CD4-positive, alpha-beta T cell (primary cell): ENCODE results near the gene LSM10. TPM values are rescaled to one million over a fixed set of nuclear protein-coding genes. Genes with fewer than 3 reads are reported as not detected.

ENCODE experiments used
- ATAC-seq: fragments of 200-7000 bp; cut with Tn5 transposase; one replicate; pipeline ENCODE4 v1.10.0; 2022; ENCODE audit warnings: mild to moderate bottlenecking; ENCODE audit not compliant: poor library complexity
- CTCF ChIA-PET: fragments of 350-600 bp; sonication (Branson Sonifier 250); formaldehyde crosslinking; loops from one replicate; lab custom pipeline; 2021; ENCODE audit warnings: antibody characterized with exemption, inconsistent platforms; lab: Charles Lee
- POLR2A ChIA-PET: fragments of 350-600 bp; sonication (Branson Sonifier 250); formaldehyde crosslinking; loops from one replicate; lab custom pipeline; 2021; ENCODE audit warnings: antibody characterized with exemption, inconsistent platforms; lab: Charles Lee
- DNase-seq, 14 experiments: peaks; one replicate each; pipeline ENCODE4 v3.0.0-alpha.2; 2013 to 2020; ENCODE audit warnings: mixed read lengths in 2 of 14
- H3K27ac ChIP-seq, 2 donors: one replicate each; pipeline versions ENCODE4 v1.5.1 to v1.7.0; 2013; ENCODE audit warnings: low read length in 2 of 2, low read depth in 1 of 2, mild to moderate bottlenecking in 1 of 2
- H3K27me3 ChIP-seq, 2 experiments: 1 replicate in 1 of 2; 2 replicates in 1 of 2; pipeline versions ENCODE4 v1.6.1 to v1.7.0; 2013; ENCODE audit warnings: low read length in 2 of 2, control low read depth in 1 of 2, mild to moderate bottlenecking in 1 of 2, moderate library complexity in 1 of 2; ENCODE audit not compliant: insufficient read depth in 2 of 2, control insufficient read depth in 1 of 2
- H3K36me3 ChIP-seq: one replicate; pipeline ENCODE4 v1.6.1; 2013; ENCODE audit warnings: low read length, control low read depth; ENCODE audit not compliant: insufficient read depth
- H3K4me1 ChIP-seq: one replicate; pipeline ENCODE4 v1.6.1; 2013; ENCODE audit warnings: low read length, control low read depth; ENCODE audit not compliant: insufficient read depth
- H3K4me3 ChIP-seq: one replicate; pipeline ENCODE4 v1.5.1; 2013; ENCODE audit warnings: mild to moderate bottlenecking, low read length, moderate library complexity
- H3K9me3 ChIP-seq, 2 experiments: 1 replicate in 1 of 2; 2 replicates in 1 of 2; pipeline versions ENCODE4 v1.6.1 to v1.7.0; 2013; ENCODE audit warnings: low read length in 2 of 2, mild to moderate bottlenecking in 2 of 2, control low read depth in 1 of 2, moderate library complexity in 1 of 2; ENCODE audit not compliant: control insufficient read depth in 1 of 2, insufficient read depth in 1 of 2
- H3K27ac Mint-ChIP-seq: one replicate; pipeline ENCODE4 v1.8.0; 2020; ENCODE audit warnings: mixed read lengths
- H3K27me3 Mint-ChIP-seq: one replicate; pipeline ENCODE4 v1.8.0; 2021; ENCODE audit warnings: mixed read lengths
- H3K36me3 Mint-ChIP-seq: one replicate; pipeline ENCODE4 v1.8.0; 2021; ENCODE audit warnings: low read depth, mixed read lengths
- H3K4me1 Mint-ChIP-seq: one replicate; pipeline ENCODE4 v1.8.0; 2021; ENCODE audit warnings: low read depth, mixed read lengths
- H3K4me3 Mint-ChIP-seq: one replicate; pipeline ENCODE4 v1.8.0; 2020; ENCODE audit warnings: mild to moderate bottlenecking, mixed read lengths
- H3K9me3 Mint-ChIP-seq: one replicate; pipeline ENCODE4 v1.8.0; 2020; ENCODE audit warnings: mixed read lengths
- intact Hi-C, 2 experiments: fragments of 100-400 bp; cut with DNase I in 1 of 2; cut with micrococcal nuclease in 1 of 2; formaldehyde crosslinking; loops; one replicate each; pipeline versions ENCODE4 v1.15.1 to v1.9.0; 2023 to 2025; cut with DNase I, micrococcal nuclease
- total RNA-seq, 174 experiments: library from RNA in 2 of 174; stranded (reverse) in 2 of 174; gene quantifications; one replicate each; pipeline ENCODE4 v1.2.3 and lab custom pipeline; 2021 to 2026
- TF ChIP-seq, protein P1 (sequence below): fragments of 200-600 bp; IDR thresholded peaks from one replicate; pipeline ENCODE4 v1.8.0; 2022; ENCODE audit warnings: antibody characterized with exemption, mild to moderate bottlenecking

LSM10 gene
- total RNA-seq, 2 experiments from 2014 or later, result 25.6 to 26.0 TPM

- Histone ChIP-seq H3K27ac (no peak overlapping the region), H3K27me3 (no peaks in the 10 kb centered on the region), H3K36me3 (no peaks in the 10 kb centered on the region), H3K4me1 (no peaks in the 10 kb centered on the region), H3K4me3 (no peak overlapping the region), H3K9me3 (no peaks in the 10 kb centered on the region)
- no peaks in the 10 kb centered on the region for H3K9me3 Mint-ChIP-seq
- CTCF ChIA-PET, result no interaction called here
- POLR2A ChIA-PET, result no interaction called here
- H3K27ac Mint-ChIP-seq, result no peak overlapping the region
- no peaks in the 10 kb centered on the region for H3K36me3 Mint-ChIP-seq
- ATAC-seq (no peak), DNase-seq (no peak)
- intact Hi-C loops, result no loop called here
- no peaks in the 10 kb centered on the region for H3K27me3 Mint-ChIP-seq
- TF ChIP-seq, protein P1, sequence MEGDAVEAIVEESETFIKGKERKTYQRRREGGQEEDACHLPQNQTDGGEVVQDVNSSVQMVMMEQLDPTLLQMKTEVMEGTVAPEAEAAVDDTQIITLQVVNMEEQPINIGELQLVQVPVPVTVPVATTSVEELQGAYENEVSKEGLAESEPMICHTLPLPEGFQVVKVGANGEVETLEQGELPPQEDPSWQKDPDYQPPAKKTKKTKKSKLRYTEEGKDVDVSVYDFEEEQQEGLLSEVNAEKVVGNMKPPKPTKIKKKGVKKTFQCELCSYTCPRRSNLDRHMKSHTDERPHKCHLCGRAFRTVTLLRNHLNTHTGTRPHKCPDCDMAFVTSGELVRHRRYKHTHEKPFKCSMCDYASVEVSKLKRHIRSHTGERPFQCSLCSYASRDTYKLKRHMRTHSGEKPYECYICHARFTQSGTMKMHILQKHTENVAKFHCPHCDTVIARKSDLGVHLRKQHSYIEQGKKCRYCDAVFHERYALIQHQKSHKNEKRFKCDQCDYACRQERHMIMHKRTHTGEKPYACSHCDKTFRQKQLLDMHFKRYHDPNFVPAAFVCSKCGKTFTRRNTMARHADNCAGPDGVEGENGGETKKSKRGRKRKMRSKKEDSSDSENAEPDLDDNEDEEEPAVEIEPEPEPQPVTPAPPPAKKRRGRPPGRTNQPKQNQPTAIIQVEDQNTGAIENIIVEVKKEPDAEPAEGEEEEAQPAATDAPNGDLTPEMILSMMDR, result no peak
- no peak overlapping the region for H3K4me3 Mint-ChIP-seq
- H3K4me1 Mint-ChIP-seq, result no peaks in the 10 kb centered on the region
Measured at GRCh38 chr1:36440646-36441045, 42.9 kb upstream of the LSM10 start.

- H3K27ac Mint-ChIP-seq, result no peak overlapping the region
- H3K4me3 Mint-ChIP-seq, result no peak overlapping the region
- Histone ChIP-seq H3K27me3 (no peaks in the 10 kb centered on the region), H3K4me3 (no peak overlapping the region), H3K9me3 (no peaks in the 10 kb centered on the region), H3K27ac (no peak overlapping the region), H3K36me3 (no peaks in the 10 kb centered on the region), H3K4me1 (no peaks in the 10 kb centered on the region)
- H3K4me1 Mint-ChIP-seq, result no peaks in the 10 kb centered on the region
- TF ChIP-seq, protein P1, result no peak
- DNase-seq (no peak), ATAC-seq (no peak)
- POLR2A ChIA-PET, result no interaction called here
- intact Hi-C loops, result no loop called here
- no peaks in the 10 kb centered on the region for H3K27me3 Mint-ChIP-seq
- CTCF ChIA-PET, result no interaction called here
- H3K36me3 Mint-ChIP-seq, result no peaks in the 10 kb centered on the region
- H3K9me3 Mint-ChIP-seq, result no peaks in the 10 kb centered on the region
Measured at GRCh38 chr1:36440044-36440443, 42.3 kb upstream of the LSM10 start.

- H3K36me3 ChIP-seq, result no peaks in the 10 kb centered on the region
- H3K4me3 ChIP-seq, result no peak overlapping the region
- no peaks in the 10 kb centered on the region for H3K4me1 ChIP-seq
- no peaks in the 10 kb centered on the region for H3K9me3 Mint-ChIP-seq
- H3K27me3 ChIP-seq, result no peaks in the 10 kb centered on the region
- intact Hi-C loops, result no loop called here
- no peak for ATAC-seq
- no peaks in the 10 kb centered on the region for H3K36me3 Mint-ChIP-seq
- CTCF ChIA-PET, result no interaction called here
- no peaks in the 10 kb centered on the region for H3K9me3 ChIP-seq
- H3K4me1 Mint-ChIP-seq, result no peaks in the 10 kb centered on the region
- H3K27ac ChIP-seq, result no peak overlapping the region
- POLR2A ChIA-PET, result no interaction called here
- no peak for DNase-seq
- no peak overlapping the region for H3K27ac Mint-ChIP-seq
- TF ChIP-seq, protein P1, result no peak
- no peak overlapping the region for H3K4me3 Mint-ChIP-seq
- no peaks in the 10 kb centered on the region for H3K27me3 Mint-ChIP-seq
Measured at GRCh38 chr1:36438715-36439114, 41.0 kb upstream of the LSM10 start.
